Keratinocyte (primary cell): Measurements from ENCODE around the gene MYB. TPM values are rescaled to one million over a fixed set of nuclear protein-coding genes. Genes with fewer than 3 reads are reported as not detected.

Source experiments
- DNase-seq: peaks from one replicate; pipeline ENCODE4 v3.0.0-alpha.2; 2011; ENCODE audit warnings: low read depth, missing footprints, low spot score
- FAIRE-seq: peaks from 2 replicates; lab custom pipeline; 2011; peaks lifted over from hg19 to GRCh38; lab: Jason Lieb, UNC
- H2AFZ ChIP-seq: 2 replicates; pipeline ENCODE4 v1.6.0; 2012; ENCODE audit warnings: low read length, control low read depth, inconsistent platforms; ENCODE audit not compliant: control insufficient read depth
- H3K27ac ChIP-seq: 2 replicates; pipeline ENCODE4 v1.5.1; 2011; ENCODE audit warnings: low read length; ENCODE audit not compliant: control insufficient read depth, insufficient read depth
- H3K27me3 ChIP-seq: 3 replicates; pipeline ENCODE4 v1.6.0; 2011; ENCODE audit warnings: low read length; ENCODE audit not compliant: control insufficient read depth, insufficient read depth; ENCODE audit errors: extremely low read depth
- H3K36me3 ChIP-seq, 2 experiments: 2 replicates in 1 of 2; 3 replicates in 1 of 2; pipeline ENCODE4 v1.5.1; 2011; ENCODE audit warnings: low read length in 2 of 2, mild to moderate bottlenecking in 1 of 2; ENCODE audit not compliant: control insufficient read depth in 2 of 2, insufficient read depth in 2 of 2; ENCODE audit errors: extremely low read depth in 1 of 2
- H3K4me1 ChIP-seq: 3 replicates; pipeline ENCODE4 v1.5.1; 2011; ENCODE audit warnings: low read length; ENCODE audit not compliant: control insufficient read depth, insufficient read depth; ENCODE audit errors: extremely low read depth
- H3K4me2 ChIP-seq: 3 replicates; pipeline ENCODE4 v1.6.0; 2011; ENCODE audit warnings: low read depth, low read length; ENCODE audit not compliant: control insufficient read depth, insufficient read depth; ENCODE audit errors: extremely low read depth
- H3K4me3 ChIP-seq, 3 experiments: fragments of 200-600 bp in 1 of 3; sonication (generic) in 1 of 3; 2 replicates in 2 of 3; 3 replicates in 1 of 3; pipeline ENCODE4 v1.5.1; 2011 to 2016; ENCODE audit warnings: low read length in 3 of 3, mild to moderate bottlenecking in 3 of 3, control low read depth in 2 of 3, inconsistent platforms in 1 of 3, low read depth in 1 of 3, mixed read lengths in 1 of 3, mixed run types in 1 of 3, moderate library complexity in 1 of 3; ENCODE audit not compliant: control insufficient read depth in 2 of 3, insufficient read depth in 2 of 3; ENCODE audit errors: extremely low read depth in 1 of 3
- H3K79me2 ChIP-seq: 2 replicates; pipeline ENCODE4 v1.6.0; 2012; ENCODE audit warnings: low read length; ENCODE audit not compliant: control insufficient read depth, insufficient read depth
- H3K9ac ChIP-seq: 3 replicates; pipeline ENCODE4 v1.6.0; 2011; ENCODE audit warnings: low read length; ENCODE audit not compliant: control insufficient read depth, insufficient read depth; ENCODE audit errors: extremely low read depth
- H3K9me1 ChIP-seq: 3 replicates; pipeline ENCODE4 v1.6.0; 2011; ENCODE audit warnings: low read length; ENCODE audit not compliant: control insufficient read depth, insufficient read depth; ENCODE audit errors: extremely low read depth
- H3K9me3 ChIP-seq: 2 replicates; pipeline ENCODE4 v1.5.1; 2012; ENCODE audit warnings: low read depth, low read length; ENCODE audit not compliant: control insufficient read depth
- H4K20me1 ChIP-seq: 3 replicates; pipeline ENCODE4 v1.6.0; 2011; ENCODE audit warnings: low read length; ENCODE audit not compliant: control insufficient read depth, insufficient read depth; ENCODE audit errors: extremely low read depth
- CTCF ChIP-seq, 3 experiments: IDR thresholded peaks in 1 of 3; conservative IDR thresholded peaks in 1 of 3; optimal IDR thresholded peaks in 1 of 3; 2 replicates in 2 of 3; 3 replicates in 1 of 3; pipeline versions ENCODE3 to v1.5.1; 2011; ENCODE audit warnings: low read length in 3 of 3, mild to moderate bottlenecking in 3 of 3, moderate library complexity in 2 of 3, control low read depth in 1 of 3, inconsistent platforms in 1 of 3; ENCODE audit not compliant: insufficient read depth in 2 of 3; ENCODE audit errors: extremely low read depth in 1 of 3
- EZH2 ChIP-seq: IDR thresholded peaks from one replicate; pipeline ENCODE4 v1.6.1; 2012; ENCODE audit warnings: inconsistent platforms, mild to moderate bottlenecking, low read length, moderate library complexity
- dilution Hi-C: fragments of 300-500 bp; cut with MboI; formaldehyde crosslinking; loops from one replicate; pipeline ENCODE4 v1.7.0; 2020; ENCODE audit warnings: low sequenced_read_pairs; ENCODE audit not compliant: extremely low pct_ligation_motif_present
- polyA plus RNA-seq, 5 experiments: library from polyadenylated mRNA; depleted of rRNA in 3 of 5; stranded (reverse) in 3 of 5; stranded (forward) in 1 of 5; unstranded in 1 of 5; fragments of >200 nt; gene quantifications; 1 replicate in 1 of 5; 2 replicates in 3 of 5; 3 replicates in 1 of 5; pipeline versions ENCODE4 v1.2.1 to v1.2.3, GENCODE V29; 2011 to 2012; ENCODE audit warnings: missing spikeins in 2 of 5, low read depth in 1 of 5, low replicate concordance in 1 of 5

Gene MYB
- polyA plus RNA-seq, 1 donor (not counting 4 experiments of a cell fraction or from before 2014, with no cell fraction given), result 0.04 TPM

DNA sequence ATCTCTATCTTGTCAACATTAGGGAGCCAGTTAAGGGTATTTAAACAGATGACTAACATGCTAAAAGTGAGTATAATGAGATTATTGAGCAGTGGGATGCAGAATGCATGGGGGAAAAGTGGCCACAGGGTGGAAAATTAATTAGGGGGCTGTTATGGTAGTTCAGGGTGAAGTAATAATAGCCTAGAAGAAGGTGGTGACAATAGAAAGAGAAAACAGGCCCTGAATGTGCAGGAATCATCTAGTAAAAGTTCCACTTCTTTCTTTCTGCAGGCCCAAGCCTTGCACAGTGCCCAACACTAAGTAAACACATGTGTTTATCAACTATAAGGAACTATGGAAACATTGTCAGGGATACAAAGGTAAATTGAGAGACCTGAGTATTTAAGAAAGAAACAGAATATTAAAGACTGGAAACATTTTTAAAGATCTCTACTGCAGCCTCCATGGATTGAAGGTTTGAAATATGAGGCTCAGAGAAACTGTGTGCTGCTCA is 7.1 kb upstream of the MYB start:
- dilution Hi-C loops, result no loop called here
- no peak overlapping the region for H3K4me2 ChIP-seq
- H3K9me3 ChIP-seq, result no peaks in the 10 kb centered on the region
- no peaks in the 10 kb centered on the region for H3K4me1 ChIP-seq
- no peak for DNase-seq
- no peaks in the 10 kb centered on the region for H4K20me1 ChIP-seq
- no peaks in the 10 kb centered on the region for H3K36me3 ChIP-seq
- H3K27ac ChIP-seq, result no peak overlapping the region
- no peak overlapping the region for H3K4me3 ChIP-seq
- FAIRE-seq, result no peak
- H3K27me3 ChIP-seq, result no peaks in the 10 kb centered on the region
- H2AFZ ChIP-seq, result no peak overlapping the region
- no peaks in the 10 kb centered on the region for H3K79me2 ChIP-seq
- H3K9ac ChIP-seq, result no peak overlapping the region
- no peaks in the 10 kb centered on the region for H3K9me1 ChIP-seq
- TF ChIP-seq EZH2 (no peak), CTCF (optimal IDR thresholded peaks at IDR 0.05 in 1 of 3, IDR thresholded peaks at IDR 0.05 in 1 of 3, conservative IDR thresholded peaks at IDR 0.05 in 1 of 3; ENCODE audit: extremely low read depth in 1 of 3, insufficient read depth in 2 of 3, low read length in 3 of 3) (no peak)

- Histone ChIP-seq H3K4me2 (no peak overlapping the region), H3K9ac (no peak overlapping the region), H3K27ac (no peak overlapping the region), H3K27me3 (no peaks in the 10 kb centered on the region), H3K4me3 (no peak overlapping the region), H3K4me1 (no peaks in the 10 kb centered on the region), H3K36me3 (no peaks in the 10 kb centered on the region), H3K79me2 (no peaks in the 10 kb centered on the region), H4K20me1 (no peaks in the 10 kb centered on the region), H3K9me3 (no peaks in the 10 kb centered on the region), H3K9me1 (no peaks in the 10 kb centered on the region), H2AFZ (no peak overlapping the region)
- TF ChIP-seq EZH2 (no peak), CTCF (optimal IDR thresholded peaks at IDR 0.05 in 1 of 3, IDR thresholded peaks at IDR 0.05 in 1 of 3, conservative IDR thresholded peaks at IDR 0.05 in 1 of 3; ENCODE audit: extremely low read depth in 1 of 3, insufficient read depth in 2 of 3, low read length in 3 of 3) (no peak)
- dilution Hi-C loops, result no loop called here
- DNase-seq (no peak), FAIRE-seq (no peak)
Measured at GRCh38 chr6:135176058-135176457, 5.0 kb upstream of the MYB start.
